ENCODE results near the gene KRT79. TPM values are rescaled to one million over a fixed set of nuclear protein-coding genes. Genes with fewer than 3 reads are reported as not detected.

KRT79 gene
- total and polyA plus RNA-seq, 9 of the 15 experiments (the other 6 are each of a cell fraction or from before 2014, with no cell fraction given), result 0.03 to 2.3 (median 0.23) TPM; not detected in 2

- H3K4me3 ChIP-seq, result no peak overlapping the region
- H3K27me3 ChIP-seq (ENCODE audit: control insufficient read depth in 2 of 2, insufficient read depth in 2 of 2, low read length in 2 of 2), result peaks cover 18 to 60% of the 10 kb centered on the region in 2 experiments
- peaks cover 13% of the 10 kb centered on the region in 2 experiments; a peak in 3 of 5 replicates for H3K4me1 ChIP-seq (replicated peaks in 1 of 2; ENCODE audit: control insufficient read depth in 2 of 2, insufficient read depth in 2 of 2, low read length in 2 of 2)
- ATAC-seq (no peak), DNase-seq (ENCODE audit: extremely low read depth in 1 of 4, low spot score in 3 of 4) (peak in 2 of 4 experiments; percentile 15 to 16), FAIRE-seq (peak; percentile 57)
- H3K9ac ChIP-seq (ENCODE audit: insufficient read depth in 1 of 2, low read depth in 2 of 2, low read length in 2 of 2), result no peak overlapping the region
- no peaks in the 10 kb centered on the region for H3K79me2 ChIP-seq (ENCODE audit: control insufficient read depth, insufficient read depth, low read length)
- WGBS (ENCODE audit: insufficient coverage, low coverage, missing lambda C conversion rate), result 13% methylated on average over 15 of the region's 15 CpGs
- 0 out of 2 replicates have a peak, but pooled peaks cover 13% of the 10 kb centered on the region for H4K20me1 ChIP-seq (replicated peaks; ENCODE audit: control insufficient read depth, insufficient read depth, low read length)
- intact Hi-C loops (cut with micrococcal nuclease) (no loop called here), in situ Hi-C loops (cut with MboI) (no loop called here)
- BruUV-seq (replicated peaks), result no TSS peak
- no peak overlapping the region for H2AFZ ChIP-seq (ENCODE audit: low read depth, low read length)
- POLR2A ChIA-PET, result interaction anchor here (0.6 to 0.8 kb wide), 4 partner anchors 16 to 423 kb away, joined by 3 to 5 read pairs (median 3); no protein-coding TSS in a partner anchor
- H3K9me3 ChIP-seq (replicated peaks; ENCODE audit: control insufficient read depth, insufficient read depth, low read depth, low read length), result no peaks in the 10 kb centered on the region
- peak overlapping the region; percentile 0; the same call in 1 of the 2 replicates for H3K4me2 ChIP-seq (ENCODE audit: insufficient read depth, low read length)
- no peak overlapping the region; the same call in 2 of the 3 replicates for H3K27ac ChIP-seq (ENCODE audit: extremely low read depth, low read depth, low read length)
- H3K36me3 ChIP-seq (ENCODE audit: control insufficient read depth, insufficient read depth, low read length), result no peaks in the 10 kb centered on the region
- CTCF ChIA-PET (ENCODE audit: low intra/inter-chr PET ratio), result no interaction called here
- H3K9me1 ChIP-seq (ENCODE audit: control insufficient read depth, insufficient read depth, low read length), result no peaks in the 10 kb centered on the region
- TF ChIP-seq ZNF175 (CRISPR knock-in tag; IDR thresholded peaks at IDR 0.05; ENCODE audit: low read depth) (peak; percentile 49), ZFP36 (IDR thresholded peaks at IDR 0.05; ENCODE audit: low read depth, low read length, partially characterized antibody) (peak; percentile 72), SMAD2 (IDR thresholded peaks at IDR 0.05; ENCODE audit: low read depth, low read length) (no peak), BRD4 (IDR thresholded peaks at IDR 0.05) (0 out of 2 replicates have a peak, but pooled peaks have one; percentile 64), EGR1 (conservative IDR thresholded peaks at IDR 0.05) (0 out of 2 replicates have a peak, but pooled peaks have one; percentile 14), NR1H2 (CRISPR knock-in tag; IDR thresholded peaks at IDR 0.05) (no peak), BRD9 (IDR thresholded peaks at IDR 0.05; ENCODE audit: low read depth, partially characterized antibody) (peak; percentile 57), ZNF395 (CRISPR knock-in tag; IDR thresholded peaks at IDR 0.05) (0 out of 2 replicates have a peak, but pooled peaks have one; percentile 8), ERF (CRISPR knock-in tag; IDR thresholded peaks at IDR 0.05) (no peak), OTX1 (CRISPR knock-in tag; IDR thresholded peaks at IDR 0.05) (no peak), ZNF584 (CRISPR knock-in tag; IDR thresholded peaks at IDR 0.05; ENCODE audit: low read depth) (0 out of 2 replicates have a peak, but pooled peaks have one; percentile 28), KDM2B (CRISPR knock-in tag; IDR thresholded peaks at IDR 0.05) (no peak), ZNF512 (tag; IDR thresholded peaks at IDR 0.05) (no peak), ZNF830 (CRISPR knock-in tag; IDR thresholded peaks at IDR 0.05) (no peak), ZNF239 (CRISPR knock-in tag; IDR thresholded peaks at IDR 0.05) (no peak), ZNF695 (CRISPR knock-in tag; IDR thresholded peaks at IDR 0.05) (no peak), SNAPC5 (CRISPR knock-in tag; IDR thresholded peaks at IDR 0.05) (no peak), ZKSCAN8 (CRISPR knock-in tag; IDR thresholded peaks at IDR 0.05) (0 out of 2 replicates have a peak, but pooled peaks have one; percentile 6), LCOR (CRISPR knock-in tag; IDR thresholded peaks at IDR 0.05) (0 out of 2 replicates have a peak, but pooled peaks have one; percentile 27)
- TF ChIP-seq, protein P1, sequence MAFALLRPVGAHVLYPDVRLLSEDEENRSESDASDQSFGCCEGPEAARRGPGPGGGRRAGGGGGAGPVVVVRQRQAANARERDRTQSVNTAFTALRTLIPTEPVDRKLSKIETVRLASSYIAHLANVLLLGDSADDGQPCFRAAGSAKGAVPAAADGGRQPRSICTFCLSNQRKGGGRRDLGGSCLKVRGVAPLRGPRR (CRISPR knock-in tag; IDR thresholded peaks at IDR 0.05), result no peak
Observed at GRCh38 chr12:52835271-52836041, 1.3 kb upstream of the KRT79 start.

Data from K562 (cell line).